HG03159 (cell line): Measurements from ENCODE around the gene UTP25.
"Not testable (repeated sequence)": the region's sequence is repeated elsewhere in the genome, so short reads cannot be mapped to it uniquely, and the experiment has no call there.

Experiments used
- ATAC-seq: cut with Tn5 transposase; IDR thresholded peaks from one replicate; pipeline ENCODE4 v1.9.1; 2021; ENCODE audit warnings: mild to moderate bottlenecking, moderate library complexity; ENCODE audit not compliant: unreplicated experiment

UTP25 gene

GRCh38 chr1:209890641-209891330 is 63.0 kb downstream of the UTP25 start:
- ATAC-seq: no peak

GRCh38 chr1:209893751-209894150 is 66.0 kb downstream of the UTP25 start:
- ATAC-seq: no peak

- no peak for ATAC-seq
Observed at GRCh38 chr1:209895709-209896108, 67.9 kb downstream of the UTP25 start.

GRCh38 chr1:209896346-209896745 is 68.6 kb downstream of the UTP25 start:
- no peak for ATAC-seq

DNA sequence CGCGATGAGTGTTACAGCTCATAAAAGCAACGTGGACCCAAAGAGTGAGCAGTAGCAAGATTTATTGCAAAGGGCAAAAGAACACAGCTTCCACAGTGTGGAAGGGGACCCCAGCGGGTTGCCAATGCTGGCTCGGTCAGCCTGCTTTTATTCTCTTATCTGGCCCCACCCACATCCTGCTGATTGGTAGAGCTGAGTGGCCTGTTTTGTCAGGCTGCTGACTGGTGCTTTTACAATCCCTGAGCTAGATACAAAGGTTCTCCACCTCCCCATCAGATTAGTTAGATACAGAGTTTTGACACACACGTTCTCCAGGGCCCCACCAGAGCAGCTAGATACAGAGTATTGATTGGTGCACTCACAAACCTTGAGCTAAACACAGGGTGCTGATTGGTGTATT is 70.5 kb downstream of the UTP25 start:
- ATAC-seq: not testable (repeated sequence)

DNA sequence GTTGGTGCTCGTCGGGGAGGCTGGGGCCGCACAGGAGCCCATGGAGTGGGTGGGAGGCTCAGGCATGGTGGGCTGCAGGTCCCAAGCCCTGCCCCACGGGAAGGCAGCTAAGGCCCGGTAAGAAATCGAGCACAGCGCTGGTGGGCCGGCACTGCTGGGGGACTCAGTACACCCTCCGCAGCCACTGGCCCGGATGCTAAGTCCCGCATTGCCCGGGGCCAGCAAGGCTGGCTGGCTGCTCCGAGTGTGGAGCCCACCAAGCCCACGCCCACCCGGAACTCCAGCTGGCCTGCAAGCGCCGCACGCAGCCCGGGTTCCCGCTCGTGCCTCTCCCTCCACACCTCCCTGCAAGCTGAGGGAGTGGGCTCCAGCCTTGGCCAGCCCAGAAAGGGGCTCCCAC is 71.1 kb downstream of the UTP25 start:
- ATAC-seq: not testable (repeated sequence)

GRCh38 chr1:209899948-209900347 is 72.2 kb downstream of the UTP25 start:
- ATAC-seq: peak; percentile 76

- ATAC-seq: no peak
Observed at GRCh38 chr1:209900734-209901133, 73.0 kb downstream of the UTP25 start.

- ATAC-seq: no peak
Observed at GRCh38 chr1:209901211-209901610, 73.4 kb downstream of the UTP25 start.

- ATAC-seq: not testable (repeated sequence)
Observed at GRCh38 chr1:209904774-209905173, 77.0 kb downstream of the UTP25 start.
